GM12878 (cell line): Measurements from ENCODE around the gene PDZD7. TPM values are rescaled to one million over a fixed set of nuclear protein-coding genes. Genes with fewer than 3 reads are reported as not detected.

Source experiments
- ATAC-seq: fragments of 200-7000 bp; cut with Tn5 transposase; 3 replicates; pipeline ENCODE4 v1.9.1; 2020; ENCODE audit warnings: mild to moderate bottlenecking, moderate library complexity
- BruUV-seq: library from RNA; stranded (reverse); fragments of 400-500 nt; replicated peaks from 2 replicates; lab custom pipeline; 2021; lab: Mats Ljungman, UMichigan
- CTCF ChIA-PET: fragments of 300-600 bp; sonication (Branson Sonifier 250); formaldehyde crosslinking; extraction: SDS; loops from one replicate; lab custom pipeline; 2021; ENCODE audit warnings: inconsistent platforms; lab: Yijun Ruan, JAX
- POLR2A ChIA-PET: fragments of 350-600 bp; formaldehyde crosslinking; extraction: SDS; loops from one replicate; lab custom pipeline; 2021; ENCODE audit warnings: inconsistent platforms; lab: Charles Lee
- RAD21 ChIA-PET: fragments of 300-600 bp; sonication (Branson Sonifier 250); formaldehyde crosslinking; loops from one replicate; lab custom pipeline; 2023; ENCODE audit warnings: antibody characterized with exemption; ENCODE audit not compliant: unreplicated experiment; lab: Charles Lee
- SMC1A ChIA-PET: fragments of 300-600 bp; sonication (Branson Sonifier 250); formaldehyde crosslinking; loops from one replicate; lab custom pipeline; 2023; ENCODE audit not compliant: unreplicated experiment, uncharacterized antibody; lab: Charles Lee
- DNase-seq: peaks from one replicate; pipeline ENCODE4 v3.0.0-alpha.2; 2011; ENCODE audit warnings: low read depth, low spot score
- FAIRE-seq: peaks from 3 replicates; lab custom pipeline; 2011; peaks lifted over from hg19 to GRCh38; lab: Jason Lieb, UNC
- H2AFZ ChIP-seq: 2 replicates; pipeline ENCODE4 v1.6.0; 2011; ENCODE audit warnings: low read depth, low read length, control low read depth; ENCODE audit not compliant: control insufficient read depth
- H3K27ac ChIP-seq: 2 replicates; pipeline ENCODE4 v1.5.1; 2011; ENCODE audit warnings: control low read depth; ENCODE audit not compliant: control insufficient read depth, insufficient read depth
- H3K27me3 ChIP-seq, 2 experiments: replicated peaks in 1 of 2; 2 replicates each; pipeline versions ENCODE4 v1.6.0 to v1.6.1; 2011; ENCODE audit warnings: low read length in 1 of 2; ENCODE audit not compliant: control insufficient read depth in 2 of 2, insufficient read depth in 2 of 2
- H3K36me3 ChIP-seq, 2 experiments: 2 replicates each; pipeline ENCODE4 v1.5.1; 2011; ENCODE audit warnings: low read length in 1 of 2; ENCODE audit not compliant: control insufficient read depth in 2 of 2, insufficient read depth in 2 of 2
- H3K4me1 ChIP-seq: 2 replicates; pipeline ENCODE4 v1.6.1; 2011; ENCODE audit warnings: mild to moderate bottlenecking, low read length, moderate library complexity, mixed read lengths; ENCODE audit not compliant: control insufficient read depth, insufficient read depth
- H3K4me2 ChIP-seq: 2 replicates; pipeline ENCODE4 v1.6.0; 2011; ENCODE audit warnings: control low read depth; ENCODE audit not compliant: control insufficient read depth, insufficient read depth
- H3K4me3 ChIP-seq: fragments of 200-600 bp; sonication (generic); 2 replicates; pipeline ENCODE4 v1.5.1; 2016
- H3K79me2 ChIP-seq: 2 replicates; pipeline ENCODE4 v1.6.0; 2011; ENCODE audit warnings: low read length; ENCODE audit not compliant: control insufficient read depth, insufficient read depth
- H3K9ac ChIP-seq: 2 replicates; pipeline ENCODE4 v1.8.0; 2011; ENCODE audit warnings: low read length, control low read depth, mixed read lengths; ENCODE audit not compliant: control insufficient read depth, insufficient read depth
- H3K9me3 ChIP-seq: replicated peaks from 3 replicates; pipeline ENCODE4 v1.5.1; 2011; ENCODE audit warnings: mild to moderate bottlenecking, low read length; ENCODE audit not compliant: control insufficient read depth, insufficient read depth
- H4K20me1 ChIP-seq: 2 replicates; pipeline ENCODE4 v1.6.0; 2011; ENCODE audit not compliant: control insufficient read depth, insufficient read depth
- CBX5 ChIP-seq: sonication (generic); IDR thresholded peaks from 2 replicates; pipeline ENCODE4 v1.6.1; 2016; ENCODE audit warnings: low read depth, moderate library complexity, mild to moderate bottlenecking, inconsistent platforms
- CHD1 ChIP-seq: IDR thresholded peaks from 2 replicates; pipeline ENCODE4 v1.6.1; 2012; ENCODE audit warnings: low read depth, low read length, improper control_type of control experiment
- CHD4 ChIP-seq: fragments of 200-600 bp; sonication (generic); IDR thresholded peaks from 2 replicates; pipeline ENCODE4 v1.6.1; 2016; ENCODE audit warnings: mild to moderate bottlenecking
- CREB1 ChIP-seq: IDR thresholded peaks from 2 replicates; pipeline ENCODE4 v1.6.1; 2012; ENCODE audit warnings: low read depth, mild to moderate bottlenecking, inconsistent platforms
- IKZF1 ChIP-seq: fragments of 450-650 bp; conservative IDR thresholded peaks from 2 replicates; pipeline ENCODE4 v1.6.1; 2017; ENCODE audit warnings: antibody characterized with exemption, mild to moderate bottlenecking
- JUND ChIP-seq: IDR thresholded peaks from 2 replicates; pipeline ENCODE4 v1.6.1; 2012; ENCODE audit warnings: low read depth, mild to moderate bottlenecking, low read length, improper control_type of control experiment, moderate library complexity
- NBN ChIP-seq: fragments of 450-650 bp; IDR thresholded peaks from 2 replicates; pipeline ENCODE4 v1.6.1; 2016
- NFYB ChIP-seq: IDR thresholded peaks from 2 replicates; pipeline ENCODE4 v1.6.1; 2011; ENCODE audit warnings: low read depth, mild to moderate bottlenecking, low read length, improper control_type of control experiment, moderate library complexity; ENCODE audit not compliant: insufficient read depth
- POLR2AphosphoS5 ChIP-seq: IDR thresholded peaks from 2 replicates; pipeline ENCODE4 v1.6.1; 2011; ENCODE audit warnings: mild to moderate bottlenecking, low read length, inconsistent platforms
- RBBP5 ChIP-seq: fragments of 200-600 bp; sonication (generic); conservative IDR thresholded peaks from 2 replicates; pipeline ENCODE4 v1.6.1; 2016
- STAT1 ChIP-seq: fragments of 450-650 bp; conservative IDR thresholded peaks from 2 replicates; pipeline ENCODE4 v1.6.1; 2014; ENCODE audit warnings: antibody characterized with exemption, mild to moderate bottlenecking
- YY1 ChIP-seq: IDR thresholded peaks from 2 replicates; pipeline ENCODE4 v1.6.1; 2011; ENCODE audit warnings: low read depth, mild to moderate bottlenecking, low read length
- ZNF24 ChIP-seq: fragments of 450-650 bp; IDR thresholded peaks from 2 replicates; pipeline ENCODE4 v1.6.1; 2017; ENCODE audit warnings: antibody characterized with exemption, mild to moderate bottlenecking
- ZSCAN29 ChIP-seq: fragments of 450-650 bp; IDR thresholded peaks from 2 replicates; pipeline ENCODE4 v1.6.1; 2017; ENCODE audit warnings: mild to moderate bottlenecking, moderate library complexity
- WGBS: methylation state at CpG from one replicate; pipeline ENCODE4 v1.1.6; 2016; ENCODE audit warnings: low lambda C conversion rate; ENCODE audit not compliant: insufficient replicate concordance, insufficient coverage; ENCODE audit errors: missing lambda C conversion rate; 5-methylcytosine and 5-hydroxymethylcytosine counted together
- in situ Hi-C: fragments of 300-500 bp; cut with MboI; formaldehyde crosslinking; loops from 9 replicates; pipeline ENCODE4 v1.14.3; 2018; ENCODE audit warnings: mixed read lengths
- intact Hi-C: fragments of 100-400 bp; cut with micrococcal nuclease; formaldehyde crosslinking; loops from one replicate; pipeline ENCODE4 v1.14.2; 2022; ENCODE audit not compliant: unreplicated experiment
- polyA plus RNA-seq, 11 experiments: library from polyadenylated mRNA; depleted of rRNA in 4 of 11; unstranded in 6 of 11; stranded (reverse) in 5 of 11; fragments of >200 nt; fragmentation: Nextera tagmentation in 4 of 11; fragmentation: Illumina TruSeq in 1 of 11; extraction: Ambion mirVana in 4 of 11; extraction: Trizol in 1 of 11; gene quantifications; 1 replicate in 1 of 11; 2 replicates in 10 of 11; pipeline versions ENCODE4 v1.2.1 to v1.2.3, GENCODE V29; 2011 to 2016; ENCODE audit warnings: inconsistent platforms in 2 of 11, missing spikeins in 2 of 11, low read depth in 1 of 11
- total RNA-seq, 4 experiments: library from RNA; depleted of rRNA in 3 of 4; stranded (reverse); fragments of >200 nt in 3 of 4; fragmentation: Illumina TruSeq in 1 of 4; extraction: Trizol in 1 of 4; gene quantifications; 2 replicates each; pipeline versions ENCODE4 v1.2.1 to v1.2.3, GENCODE V29; 2013 to 2021
- TF ChIP-seq, protein P1 (sequence below): fragments of 450-650 bp; formaldehyde crosslinking; IDR thresholded peaks from 2 replicates; pipeline ENCODE4 v1.4.0; 2022; ENCODE audit warnings: mild to moderate bottlenecking, moderate library complexity
- TF ChIP-seq, protein P2 (sequence below): fragments of 450-650 bp; conservative IDR thresholded peaks from 2 replicates; pipeline ENCODE4 v1.6.1; 2017; ENCODE audit warnings: mild to moderate bottlenecking, moderate library complexity

Gene PDZD7
- total and polyA plus RNA-seq, 10 of the 15 experiments (the other 5 are each of a cell fraction or from before 2014, with no cell fraction given): 0.01 to 0.20 (median 0.03) TPM; not detected in 7

DNA sequence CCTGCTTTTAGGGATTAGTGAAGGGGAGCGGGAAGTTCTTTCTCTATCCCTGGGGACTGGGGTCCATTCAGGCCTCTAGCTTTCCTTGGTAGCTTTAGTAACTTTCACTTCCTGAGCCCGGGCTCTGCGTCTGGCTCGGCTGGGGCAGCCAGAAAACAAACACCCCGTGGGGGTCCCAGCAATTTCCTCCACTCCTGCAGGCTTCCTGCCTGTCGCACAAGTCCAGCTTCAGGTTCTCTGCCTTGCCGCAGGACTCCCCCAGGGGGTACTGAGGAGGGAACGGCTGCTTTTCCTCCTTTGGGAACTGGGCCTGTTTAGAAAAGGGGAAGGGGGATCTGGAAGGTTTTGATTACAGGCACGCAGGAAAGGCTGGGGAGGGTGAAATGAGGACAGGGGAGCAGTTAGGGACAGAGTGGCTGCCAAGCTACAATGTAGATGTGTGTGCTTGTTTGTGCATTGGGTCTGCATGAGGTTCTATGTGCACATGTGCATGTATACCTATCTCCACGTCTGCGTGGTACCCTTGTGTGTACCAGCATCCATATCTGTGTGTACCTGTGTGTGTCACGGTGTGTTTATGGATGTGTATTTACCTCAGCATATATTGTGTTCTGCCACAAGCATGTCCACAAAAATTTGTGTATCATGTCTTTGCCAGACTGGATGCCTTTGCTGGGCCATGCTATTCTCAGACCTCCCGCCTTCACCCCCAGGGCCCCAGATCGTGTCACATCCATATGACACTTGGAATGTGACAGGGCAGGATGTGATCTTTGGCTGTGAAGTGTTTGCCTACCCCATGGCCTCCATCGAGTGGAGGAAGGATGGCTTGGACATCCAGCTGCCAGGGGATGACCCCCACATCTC is 32.9 kb upstream of the PDZD7 start:
- Histone ChIP-seq H3K27ac (no peak overlapping the region), H3K27me3 (peaks cover 2 to 3% of the 10 kb centered on the region in 2 experiments; a peak in 1 of 4 replicates), H3K9me3 (no peaks in the 10 kb centered on the region), H4K20me1 (no peaks in the 10 kb centered on the region), H2AFZ (peak overlapping the region; percentile 17; the same call in 1 of the 2 replicates), H3K4me3 (no peak overlapping the region), H3K4me1 (peaks cover 45% of the 10 kb centered on the region), H3K4me2 (peak overlapping the region; percentile 82), H3K79me2 (peaks cover 18% of the 10 kb centered on the region), H3K9ac (no peak overlapping the region), H3K36me3 (no peaks in the 10 kb centered on the region)
- DNase-seq (no peak), ATAC-seq (no peak), FAIRE-seq (no peak)
- RAD21 ChIA-PET: interaction anchor here (2.5 to 7.5 kb wide), 2 partner anchors 13 to 21 kb away, joined by 17 to 68 read pairs; no protein-coding TSS in a partner anchor
- intact Hi-C loops (no loop called here), in situ Hi-C loops (no loop called here)
- TF ChIP-seq YY1: no peak
- TF ChIP-seq, protein P1, sequence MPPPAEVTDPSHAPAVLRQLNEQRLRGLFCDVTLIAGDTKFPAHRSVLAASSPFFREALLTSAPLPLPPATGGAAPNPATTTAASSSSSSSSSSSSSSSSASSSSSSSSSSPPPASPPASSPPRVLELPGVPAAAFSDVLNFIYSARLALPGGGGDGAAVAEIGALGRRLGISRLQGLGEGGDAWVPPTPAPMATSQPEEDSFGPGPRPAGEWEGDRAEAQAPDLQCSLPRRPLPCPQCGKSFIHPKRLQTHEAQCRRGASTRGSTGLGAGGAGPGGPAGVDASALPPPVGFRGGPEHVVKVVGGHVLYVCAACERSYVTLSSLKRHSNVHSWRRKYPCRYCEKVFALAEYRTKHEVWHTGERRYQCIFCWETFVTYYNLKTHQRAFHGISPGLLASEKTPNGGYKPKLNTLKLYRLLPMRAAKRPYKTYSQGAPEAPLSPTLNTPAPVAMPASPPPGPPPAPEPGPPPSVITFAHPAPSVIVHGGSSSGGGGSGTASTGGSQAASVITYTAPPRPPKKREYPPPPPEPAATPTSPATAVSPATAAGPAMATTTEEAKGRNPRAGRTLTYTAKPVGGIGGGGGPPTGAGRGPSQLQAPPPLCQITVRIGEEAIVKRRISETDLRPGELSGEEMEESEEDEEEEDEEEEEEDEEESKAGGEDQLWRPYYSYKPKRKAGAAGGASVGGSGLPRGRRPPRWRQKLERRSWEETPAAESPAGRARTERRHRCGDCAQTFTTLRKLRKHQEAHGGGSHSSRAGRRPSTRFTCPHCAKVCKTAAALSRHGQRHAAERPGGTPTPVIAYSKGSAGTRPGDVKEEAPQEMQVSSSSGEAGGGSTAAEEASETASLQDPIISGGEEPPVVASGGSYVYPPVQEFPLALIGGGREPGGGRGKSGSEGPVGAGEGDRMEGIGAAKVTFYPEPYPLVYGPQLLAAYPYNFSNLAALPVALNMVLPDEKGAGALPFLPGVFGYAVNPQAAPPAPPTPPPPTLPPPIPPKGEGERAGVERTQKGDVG (CRISPR knock-in tag): no peak
- TF ChIP-seq, protein P2, sequence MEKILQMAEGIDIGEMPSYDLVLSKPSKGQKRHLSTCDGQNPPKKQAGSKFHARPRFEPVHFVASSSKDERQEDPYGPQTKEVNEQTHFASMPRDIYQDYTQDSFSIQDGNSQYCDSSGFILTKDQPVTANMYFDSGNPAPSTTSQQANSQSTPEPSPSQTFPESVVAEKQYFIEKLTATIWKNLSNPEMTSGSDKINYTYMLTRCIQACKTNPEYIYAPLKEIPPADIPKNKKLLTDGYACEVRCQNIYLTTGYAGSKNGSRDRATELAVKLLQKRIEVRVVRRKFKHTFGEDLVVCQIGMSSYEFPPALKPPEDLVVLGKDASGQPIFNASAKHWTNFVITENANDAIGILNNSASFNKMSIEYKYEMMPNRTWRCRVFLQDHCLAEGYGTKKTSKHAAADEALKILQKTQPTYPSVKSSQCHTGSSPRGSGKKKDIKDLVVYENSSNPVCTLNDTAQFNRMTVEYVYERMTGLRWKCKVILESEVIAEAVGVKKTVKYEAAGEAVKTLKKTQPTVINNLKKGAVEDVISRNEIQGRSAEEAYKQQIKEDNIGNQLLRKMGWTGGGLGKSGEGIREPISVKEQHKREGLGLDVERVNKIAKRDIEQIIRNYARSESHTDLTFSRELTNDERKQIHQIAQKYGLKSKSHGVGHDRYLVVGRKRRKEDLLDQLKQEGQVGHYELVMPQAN: no peak
- no peak for TF ChIP-seq JUND
- TF ChIP-seq NBN: no peak
- TF ChIP-seq ZNF24: no peak
- no peak for TF ChIP-seq CHD1
- no peak for TF ChIP-seq CBX5
- no peak for TF ChIP-seq STAT1
- TF ChIP-seq NFYB: no peak
- no peak for TF ChIP-seq ZSCAN29
- TF ChIP-seq CHD4: no peak
- no peak for TF ChIP-seq IKZF1
- TF ChIP-seq CREB1: no peak
- TF ChIP-seq RBBP5: no peak
- no peak for TF ChIP-seq POLR2AphosphoS5
- BruUV-seq: no TSS peak
- 49% methylated on average over 14 of the region's 15 CpGs for WGBS
- SMC1A ChIA-PET: interaction anchor here (1.2 to 2.9 kb wide), 3 partner anchors 13 to 78 kb away, joined by 3 to 16 read pairs (median 5); no protein-coding TSS in a partner anchor
- POLR2A ChIA-PET: interaction anchor here (0.5 to 5.2 kb wide), 4 partner anchors 13 to 649 kb away, joined by 3 to 42 read pairs (median 18); no protein-coding TSS in a partner anchor
- CTCF ChIA-PET: interaction anchor here (0.6 to 23.4 kb wide), 6 partner anchors 12 to 78 kb away, joined by 3 to 885 read pairs (median 6); partner anchors contain the start of genes KAZALD1, PDZD7 and SFXN3
